ENCODE results near the gene LTB4R2. TPM values are rescaled to one million over a fixed set of nuclear protein-coding genes. Genes with fewer than 3 reads are reported as not detected.

LTB4R2 gene
- total RNA-seq, 1 donor from 2014 or later: 1.8 TPM

DNA sequence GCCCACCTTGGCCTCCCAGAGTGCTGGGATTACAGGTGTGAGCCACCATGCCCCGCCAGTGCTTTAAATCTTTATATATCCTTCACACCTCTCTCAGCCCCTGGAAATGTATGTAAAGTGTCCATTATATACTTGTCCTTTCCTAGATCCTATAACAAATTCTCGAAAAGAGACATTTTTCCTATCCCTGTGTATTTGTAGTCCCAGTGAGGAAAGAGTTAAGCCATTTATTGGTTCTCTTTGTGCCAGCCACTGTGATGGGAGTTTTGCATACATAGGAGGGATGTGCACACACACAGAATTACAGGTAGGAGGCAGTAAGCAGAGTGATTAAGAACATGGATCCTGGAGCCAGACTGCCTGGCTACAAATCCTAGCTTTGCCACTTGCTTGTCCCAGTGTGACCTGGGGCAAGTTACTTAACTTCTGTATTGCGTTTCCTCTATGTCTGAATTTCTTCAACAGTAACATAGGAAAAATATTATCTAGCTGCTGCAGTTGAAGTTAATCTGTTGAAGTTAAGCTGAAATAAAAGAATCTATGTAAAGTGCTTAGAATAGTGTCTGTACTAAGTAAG, 36.4 kb upstream of the LTB4R2 start:
- Histone ChIP-seq H3K4me2 (no peak overlapping the region), H4K20me1 (ENCODE audit: low read depth) (no peaks in the 10 kb centered on the region), H3F3A (ENCODE audit: low read depth) (peaks cover 10% of the 10 kb centered on the region), H3K9ac (no peak overlapping the region), H3K79me2 (ENCODE audit: low read depth) (peaks cover 8% of the 10 kb centered on the region), H3K27me3 (no peaks in the 10 kb centered on the region), H3K36me3 (no peaks in the 10 kb centered on the region), H3K4me1 (peaks cover 6% of the 10 kb centered on the region), H2AFZ (replicated peaks) (no peak overlapping the region), H3K9me3 (ENCODE audit: low read depth) (no peaks in the 10 kb centered on the region), H3K27ac (no peak overlapping the region), H3K4me3 (no peak overlapping the region)
- no peaks in the 10 kb centered on the region for H3K9me3 Mint-ChIP-seq
- peaks cover 6% of the 10 kb centered on the region for H3K27me3 Mint-ChIP-seq (ENCODE audit: insufficient read depth, low read depth)
- TF ChIP-seq EZH2phosphoT487 (IDR thresholded peaks at IDR 0.05): no peak
- TF ChIP-seq EZH2 (IDR thresholded peaks at IDR 0.05): no peak
- TF ChIP-seq CTCF (IDR thresholded peaks at IDR 0.05): peak; percentile 6
- no peak for DNase-seq (ENCODE audit: low spot score)
- peaks cover 15% of the 10 kb centered on the region for H3K4me1 Mint-ChIP-seq
- peaks cover 2% of the 10 kb centered on the region for H3K36me3 Mint-ChIP-seq
- H3K27ac Mint-ChIP-seq: no peak overlapping the region
- no peak overlapping the region for H3K4me3 Mint-ChIP-seq

- no peak overlapping the region for H3K9ac ChIP-seq
- peaks cover 8% of the 10 kb centered on the region for H3K79me2 ChIP-seq (ENCODE audit: low read depth)
- H3K36me3 ChIP-seq: no peaks in the 10 kb centered on the region
- H3K4me3 ChIP-seq: no peak overlapping the region
- no peaks in the 10 kb centered on the region for H3K9me3 Mint-ChIP-seq
- no peaks in the 10 kb centered on the region for H4K20me1 ChIP-seq (ENCODE audit: low read depth)
- peaks cover 10% of the 10 kb centered on the region for H3F3A ChIP-seq (ENCODE audit: low read depth)
- no peak for DNase-seq (ENCODE audit: low spot score)
- peaks cover 6% of the 10 kb centered on the region for H3K4me1 ChIP-seq
- H3K27ac ChIP-seq: no peak overlapping the region
- H2AFZ ChIP-seq (replicated peaks): no peak overlapping the region
- H3K4me1 Mint-ChIP-seq: peaks cover 15% of the 10 kb centered on the region
- no peaks in the 10 kb centered on the region for H3K27me3 ChIP-seq
- no peaks in the 10 kb centered on the region for H3K9me3 ChIP-seq (ENCODE audit: low read depth)
- H3K36me3 Mint-ChIP-seq: peaks cover 2% of the 10 kb centered on the region
- no peak for TF ChIP-seq EZH2phosphoT487 (IDR thresholded peaks at IDR 0.05)
- no peak for TF ChIP-seq EZH2 (IDR thresholded peaks at IDR 0.05)
- no peak for TF ChIP-seq CTCF (IDR thresholded peaks at IDR 0.05)
- no peak overlapping the region for H3K4me3 Mint-ChIP-seq
- H3K27ac Mint-ChIP-seq: no peak overlapping the region
- H3K4me2 ChIP-seq: no peak overlapping the region
- peaks cover 6% of the 10 kb centered on the region for H3K27me3 Mint-ChIP-seq (ENCODE audit: insufficient read depth, low read depth)
Measured at GRCh38 chr14:24274101-24274543, 35.8 kb upstream of the LTB4R2 start.

- Histone ChIP-seq H3K36me3 (no peaks in the 10 kb centered on the region), H3K9me3 (ENCODE audit: low read depth) (no peaks in the 10 kb centered on the region), H3K4me2 (no peak overlapping the region), H3K27me3 (no peaks in the 10 kb centered on the region), H3K4me3 (no peak overlapping the region), H4K20me1 (ENCODE audit: low read depth) (no peaks in the 10 kb centered on the region), H3K4me1 (peaks cover 2% of the 10 kb centered on the region), H3F3A (ENCODE audit: low read depth) (no peaks in the 10 kb centered on the region), H3K9ac (no peak overlapping the region), H3K79me2 (ENCODE audit: low read depth) (peaks cover 8% of the 10 kb centered on the region), H2AFZ (replicated peaks) (no peak overlapping the region), H3K27ac (no peak overlapping the region)
- TF ChIP-seq EZH2phosphoT487 (IDR thresholded peaks at IDR 0.05): no peak
- no peak for TF ChIP-seq CTCF (IDR thresholded peaks at IDR 0.05)
- no peak for TF ChIP-seq EZH2 (IDR thresholded peaks at IDR 0.05)
- Mint-ChIP-seq H3K9me3 (no peaks in the 10 kb centered on the region), H3K27me3 (ENCODE audit: insufficient read depth, low read depth) (peaks cover 2% of the 10 kb centered on the region), H3K4me1 (peaks cover 8% of the 10 kb centered on the region), H3K36me3 (peaks cover 2% of the 10 kb centered on the region), H3K4me3 (no peak overlapping the region), H3K27ac (no peak overlapping the region)
- no peak for DNase-seq (ENCODE audit: low spot score)
Measured at GRCh38 chr14:24277071-24277470, 32.9 kb upstream of the LTB4R2 start.
